Heart left ventricle (tissue), 13 donors: ENCODE results near the gene UBE2I.

Experiments
- CTCF ChIP-seq, 12 donors: fragments of 200-600 bp; sonication (generic) in 4 of 12; IDR thresholded peaks; one replicate each; pipeline versions ENCODE4 v1.5.0 to v1.8.0; 2018 to 2022; ENCODE audit warnings: antibody characterized with exemption in 12 of 12, mild to moderate bottlenecking in 5 of 12
- POLR2A ChIP-seq, 2 donors: fragments of 450-650 bp; IDR thresholded peaks; one replicate each; pipeline ENCODE4 v1.6.1; 2017; ENCODE audit warnings: antibody characterized with exemption in 2 of 2, mild to moderate bottlenecking in 2 of 2, moderate library complexity in 2 of 2
- donor health status: ischemic (EF 13 %, LVEDD 7.1; RV severe dilation, severe dysfunction).
- donor health status: DM: no; HTN: yes; CAD: no.
- donor health status: DM: no; HTN: no; CAD: no.
- donor health status: ischemic (EF 25% LVEDD 6.9; RV normal size, moderate dysfunction).
- donor health status: ischemic (EF 25% LVEDD 5.7; RV mildly dilated, moderate dysfunction).
- donor health status: ischemic (EF 35%, LVEDD 5.7; RV mildly dilated, moderate dysfunction).
- donor health status: nonischemic (EF 11% LVEDD 7.7; RV severe dilation, severe dysfunction).
- donor health status: DM: yes; HTN: yes; CAD: no.
- donor health status: PGD.
- donor health status: ischemic (EF 29% LVEDD 5.4; RV normal size, mild dysfunction).
- donor health status: nonischemic (EF 23%, LVEDD 6.1; RV moderate dilation, normal function).

GRCh38 chr16:1325261-1325660 is 15.8 kb downstream of the UBE2I start:
- TF ChIP-seq CTCF (IDR thresholded peaks at IDR 0.05), result no peak
- no peak for TF ChIP-seq POLR2A (IDR thresholded peaks at IDR 0.05)
